GM18867 (cell line): ENCODE data around the gene PPARG.
"Not testable (repeated sequence)": the region's sequence is repeated elsewhere in the genome, so short reads cannot be mapped to it uniquely, and the experiment has no call there.

Source experiments
- ATAC-seq: cut with Tn5 transposase; IDR thresholded peaks from one replicate; pipeline ENCODE4 v1.9.1; 2021; ENCODE audit warnings: mild to moderate bottlenecking, moderate library complexity; ENCODE audit not compliant: unreplicated experiment

The PPARG gene

DNA sequence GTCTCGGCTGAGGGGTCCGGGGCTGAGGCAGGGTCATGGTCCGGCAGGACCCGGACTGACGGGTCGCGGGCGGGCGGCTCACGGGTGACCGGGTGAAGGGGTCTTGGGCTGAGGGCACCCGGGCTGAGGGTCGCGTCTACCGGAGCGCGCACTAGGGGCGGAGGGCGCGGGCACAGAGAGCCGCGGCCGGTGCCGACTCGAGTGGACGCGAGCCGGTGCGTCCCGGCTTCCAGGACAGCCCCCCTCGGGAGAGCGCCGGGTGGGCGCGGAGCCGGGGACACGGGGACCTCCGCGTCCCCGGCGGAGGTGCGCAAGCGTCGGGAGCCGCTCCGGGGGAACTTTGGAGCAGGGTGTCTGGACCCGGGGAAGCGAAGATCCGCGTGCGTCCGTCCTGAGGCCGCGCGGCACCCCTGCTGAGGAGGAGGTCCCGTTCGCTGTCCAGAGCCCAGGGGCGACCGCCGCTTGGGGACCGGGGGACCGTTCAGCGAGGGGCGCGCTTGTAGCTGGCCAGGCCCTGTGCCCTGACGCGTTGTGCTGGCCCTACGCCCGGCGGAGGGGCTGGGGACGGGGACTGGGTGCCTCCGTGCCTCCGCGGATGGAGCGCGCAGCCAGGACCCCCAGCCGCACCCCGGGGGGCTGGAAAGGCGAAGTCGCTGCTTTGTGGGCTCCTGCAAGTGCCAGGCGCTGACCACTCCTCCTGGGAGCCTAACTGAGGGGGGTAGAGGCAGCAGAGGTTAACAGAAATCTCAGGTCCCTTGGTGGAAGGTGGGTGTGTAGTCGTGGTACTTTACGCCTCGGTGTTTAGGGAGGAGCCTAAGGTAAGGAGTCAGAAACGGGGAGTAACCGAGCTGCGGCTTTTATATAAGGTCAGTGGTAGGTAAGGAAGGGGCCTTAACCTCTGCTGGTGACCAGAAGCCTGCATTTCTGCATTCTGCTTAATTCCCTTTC lies at the start of gene PPARG:
Gene PPARG, plus strand, starts transcription at position 889 of the 948 bp plus-strand sequence. CDS start 90,642 bp downstream, outside the sequence.
- peak; percentile 45 for ATAC-seq

DNA sequence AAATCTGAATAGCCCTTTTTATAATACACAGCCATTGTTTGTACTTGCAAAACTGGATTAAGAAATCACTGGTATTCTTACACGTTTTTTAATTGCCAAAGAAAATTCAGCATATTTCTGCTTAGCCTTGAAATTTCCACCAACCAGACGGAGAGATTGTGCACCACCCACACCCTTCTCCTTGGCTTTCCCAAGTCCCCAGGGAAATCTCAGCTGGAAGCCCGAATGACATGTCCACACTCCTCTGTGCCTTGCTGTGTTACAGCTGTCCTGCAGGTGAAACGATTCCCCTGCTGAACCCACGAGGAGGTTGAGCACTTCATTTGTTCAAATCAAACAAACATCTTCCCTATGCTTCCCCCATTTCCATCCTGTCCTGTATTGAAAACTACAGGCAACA lies 49.6 kb upstream of the PPARG start:
- ATAC-seq, result no peak

- ATAC-seq, result no peak
Measured at GRCh38 chr3:12242772-12243171, 46.1 kb upstream of the PPARG start.

DNA sequence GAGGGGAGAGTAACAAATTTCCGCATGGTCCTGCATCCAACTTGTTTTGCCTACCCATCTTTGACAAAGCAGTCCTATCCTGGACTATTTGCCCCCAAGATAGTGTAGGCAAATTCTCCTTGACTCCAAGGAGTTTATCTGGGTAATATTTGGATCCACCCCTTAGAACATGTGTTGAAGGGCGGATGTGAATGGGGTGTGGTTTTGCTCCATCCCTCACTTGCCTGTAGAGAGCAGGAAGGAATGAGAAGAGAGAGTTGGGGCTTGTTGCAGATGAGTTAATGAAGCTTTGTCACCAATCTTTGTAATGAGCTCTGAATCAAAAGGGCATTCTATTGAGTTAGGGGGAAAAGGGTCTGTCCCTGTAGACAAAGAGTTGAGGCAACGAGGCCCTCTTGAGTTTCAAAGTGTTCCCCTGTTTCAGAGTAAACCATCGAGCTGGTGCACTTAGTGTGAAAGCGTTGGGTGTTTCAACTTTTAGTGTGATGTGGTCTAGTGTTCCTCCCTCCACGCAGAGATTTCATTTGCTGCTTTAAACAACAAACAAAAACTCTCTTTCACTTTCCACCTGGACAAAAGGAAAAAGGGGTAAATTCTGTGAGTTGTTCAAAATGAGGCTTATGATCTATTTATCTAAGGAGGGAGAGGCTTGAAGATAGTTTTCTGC lies 42.2 kb upstream of the PPARG start:
- ATAC-seq, result no peak

DNA sequence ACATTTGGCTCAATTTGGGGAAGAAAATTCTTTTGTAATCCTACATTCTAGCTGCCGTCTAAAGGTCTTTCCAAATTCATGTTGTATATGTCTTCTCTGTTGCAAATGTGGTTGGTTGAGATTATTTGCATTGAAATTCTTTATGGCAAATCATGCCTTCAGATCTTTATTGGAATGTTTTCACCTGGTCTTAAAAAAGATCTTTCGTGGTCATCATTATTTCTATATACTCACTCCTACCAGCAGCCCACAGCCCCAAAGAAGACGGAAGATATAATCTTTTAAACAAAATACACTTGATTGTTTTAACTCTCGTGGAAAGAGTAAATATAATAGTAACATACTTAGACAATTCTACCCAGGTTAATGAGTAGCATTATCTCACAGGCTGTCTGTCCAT lies 41.5 kb upstream of the PPARG start:
- ATAC-seq, result no peak

DNA sequence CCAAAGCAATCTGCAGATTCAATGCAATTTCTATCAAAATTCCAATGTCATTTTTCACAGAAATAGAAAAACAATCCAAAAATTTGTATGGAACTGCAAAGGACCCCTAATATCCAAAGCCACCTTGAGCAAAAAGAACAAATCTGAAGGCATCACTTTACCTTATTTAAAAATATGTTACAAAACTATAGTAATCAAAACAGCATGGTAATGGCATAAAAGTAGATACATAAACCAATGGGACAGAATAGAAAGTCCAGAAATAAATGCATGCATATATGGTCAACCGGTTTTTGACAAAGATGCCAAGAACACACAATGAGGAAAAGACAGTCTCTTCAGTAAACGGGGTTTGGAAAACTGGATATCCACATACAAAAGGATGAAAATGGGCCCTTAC lies 39.4 kb upstream of the PPARG start:
- ATAC-seq, result no peak

- no peak for ATAC-seq
Measured at GRCh38 chr3:12252889-12253288, 36.0 kb upstream of the PPARG start.

GRCh38 chr3:12253516-12254343 lies 35.1 kb upstream of the PPARG start:
- no peak for ATAC-seq

DNA sequence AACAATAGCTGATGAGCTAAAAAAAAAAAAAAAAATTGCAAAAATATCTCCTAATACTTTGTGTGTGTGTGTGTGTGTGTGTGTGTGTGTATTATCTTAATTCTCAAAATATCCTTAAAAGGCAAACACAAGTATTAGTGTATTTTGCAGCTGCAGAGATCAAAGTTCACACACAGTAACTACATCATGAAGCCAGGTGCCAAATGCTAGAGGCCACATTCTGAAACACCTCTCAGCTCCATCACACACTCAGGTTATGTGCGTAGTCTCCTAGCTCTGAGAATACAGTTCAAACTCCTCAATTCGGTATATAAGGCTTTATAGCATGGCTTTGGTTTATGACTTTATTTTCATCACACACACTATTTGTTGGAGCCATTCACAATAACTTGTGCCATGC lies 33.5 kb upstream of the PPARG start:
- ATAC-seq, result no peak

DNA sequence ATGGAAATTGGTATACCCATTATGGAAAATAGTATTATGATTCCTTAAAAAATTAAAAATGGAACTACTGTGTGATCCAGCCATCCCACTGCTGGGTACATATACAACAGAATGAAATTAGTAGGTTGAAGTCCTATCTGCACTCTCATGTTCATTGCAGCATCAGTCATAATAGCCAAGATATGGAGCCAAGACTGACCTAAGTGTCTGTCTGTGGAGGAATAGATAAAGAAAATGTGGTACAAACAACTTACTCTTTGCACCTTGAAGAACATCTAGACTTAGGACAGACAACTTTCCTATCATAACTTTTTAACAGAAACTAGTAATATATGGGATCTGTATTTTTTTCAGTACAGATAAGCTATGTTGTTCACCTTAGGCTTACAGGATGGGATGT lies 30.0 kb upstream of the PPARG start:
- no peak for ATAC-seq

DNA sequence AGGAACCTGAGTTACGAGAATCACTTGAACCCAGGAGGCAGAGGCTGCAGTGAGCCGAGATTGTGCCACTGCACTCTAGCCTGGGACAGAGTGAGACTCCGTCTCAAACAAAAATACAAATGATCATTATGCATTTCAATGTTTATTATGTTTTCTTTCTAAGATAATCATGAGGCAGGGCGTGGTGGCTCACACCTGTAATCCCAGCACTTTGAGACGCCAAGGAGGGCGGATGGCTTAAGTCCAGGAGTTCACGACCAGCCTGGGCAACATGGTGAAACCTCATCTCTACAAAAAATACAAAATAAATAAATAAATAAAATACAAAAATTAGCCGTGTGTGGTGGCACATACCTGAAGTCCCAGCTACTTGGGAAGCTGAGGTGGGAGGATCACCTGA lies 26.7 kb upstream of the PPARG start:
- ATAC-seq, result not testable (repeated sequence)

DNA sequence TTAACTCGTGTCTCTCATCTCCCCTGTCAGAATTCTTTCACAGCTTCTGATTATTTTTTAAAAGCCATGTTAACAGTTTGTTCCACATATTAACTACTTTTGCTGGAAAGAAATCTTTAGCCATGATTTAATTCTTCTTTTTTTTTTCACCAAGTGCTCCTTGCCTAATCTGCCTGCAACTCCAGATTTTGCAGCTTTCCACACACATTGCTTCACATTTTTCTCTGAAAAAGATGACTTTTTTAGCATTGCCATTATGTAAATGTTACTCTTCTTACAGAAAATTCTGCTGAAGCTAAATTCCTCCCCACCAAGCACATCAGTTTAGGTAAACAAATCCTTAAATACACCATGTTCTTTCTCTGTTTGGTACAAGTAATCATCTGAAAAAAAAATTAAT lies 23.4 kb upstream of the PPARG start:
- no peak for ATAC-seq

GRCh38 chr3:12266038-12266437 lies 22.8 kb upstream of the PPARG start:
- no peak for ATAC-seq

GRCh38 chr3:12267376-12268030 lies 21.4 kb upstream of the PPARG start:
- no peak for ATAC-seq

DNA sequence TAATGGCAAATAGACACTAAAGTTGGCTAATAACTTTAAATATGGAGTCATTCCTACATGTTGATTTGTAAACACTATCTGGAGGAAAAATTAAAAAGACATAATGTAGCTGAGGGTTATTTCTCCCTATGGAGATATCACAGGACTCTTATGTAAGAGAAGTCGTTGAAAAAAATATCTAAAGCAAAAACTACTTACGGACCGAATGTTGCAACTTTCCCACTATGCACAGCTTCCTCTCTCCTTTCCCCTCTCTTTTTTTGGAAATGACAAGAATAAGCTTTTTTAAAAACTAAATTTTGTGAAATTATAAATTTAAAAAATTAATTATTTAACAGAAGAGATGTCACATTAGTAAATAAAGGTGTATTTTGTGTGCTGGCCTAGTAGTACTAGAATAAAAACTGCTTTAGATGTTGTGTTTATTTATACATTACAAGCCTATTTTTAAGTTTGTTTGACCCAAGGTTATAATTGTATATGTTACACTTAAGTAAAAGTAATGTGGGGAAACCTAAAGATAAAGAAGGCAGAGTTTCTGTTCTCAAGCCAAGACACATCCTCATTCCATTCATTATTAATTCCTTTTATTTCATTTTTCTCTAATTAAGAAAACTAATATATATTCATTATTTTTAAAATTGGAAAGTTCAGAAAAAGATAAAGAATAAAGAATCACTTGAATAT lies 20.7 kb upstream of the PPARG start:
- no peak for ATAC-seq

- no peak for ATAC-seq
Measured at GRCh38 chr3:12270976-12271375, 17.9 kb upstream of the PPARG start.

GRCh38 chr3:12273045-12273695 lies 15.7 kb upstream of the PPARG start:
- ATAC-seq, result peak; percentile 96

- no peak for ATAC-seq
Measured at GRCh38 chr3:12275974-12276650, 12.8 kb upstream of the PPARG start.

GRCh38 chr3:12276827-12277226 lies 12.0 kb upstream of the PPARG start:
- not testable (repeated sequence) for ATAC-seq
